ENCODE measurements around the gene OSBPL9. TPM values are rescaled to one million over a fixed set of nuclear protein-coding genes. Genes with fewer than 3 reads are reported as not detected.

OSBPL9 gene
- total RNA-seq, 2 experiments from 2014 or later: 40.0 to 42.7 TPM

DNA sequence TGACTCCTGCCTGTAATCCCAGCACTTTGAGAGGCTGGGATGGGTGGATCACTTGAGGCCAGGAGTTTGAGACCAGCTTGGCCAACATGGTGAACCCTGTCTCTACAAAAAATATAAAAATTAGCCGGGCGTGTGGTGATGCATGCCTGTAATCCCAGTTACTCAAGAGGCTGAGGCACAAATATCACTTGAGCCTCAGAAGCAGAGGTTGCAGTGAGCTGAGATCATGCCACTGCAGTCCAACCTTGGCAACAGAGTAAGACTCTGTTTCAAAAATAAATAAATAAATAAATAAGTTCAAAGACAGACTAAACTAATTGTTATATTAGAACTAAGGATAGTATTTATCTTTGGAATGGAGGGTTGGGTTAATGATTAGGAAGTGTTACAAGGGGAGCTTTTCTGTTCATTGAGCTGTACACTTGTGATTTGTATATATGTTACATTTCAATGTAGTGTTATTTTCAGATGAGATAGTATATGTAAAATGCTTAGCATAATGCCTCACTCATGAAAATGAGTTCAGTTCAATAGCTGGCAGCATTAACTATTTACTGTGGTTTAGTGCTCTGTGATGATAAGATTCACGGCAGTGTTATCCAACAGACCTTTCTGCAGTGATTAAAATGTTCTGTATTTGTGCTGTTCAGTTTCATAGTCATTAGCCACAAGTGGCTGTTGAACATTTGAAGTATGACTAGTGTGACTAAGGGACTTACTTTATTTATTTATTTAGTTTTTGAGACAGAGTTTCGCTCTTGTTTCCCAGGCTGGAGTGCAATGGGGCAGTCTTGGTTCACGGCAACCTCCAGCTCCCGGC is 47.7 kb downstream of the OSBPL9 start:
- H3K27ac Mint-ChIP-seq: no peak overlapping the region
- POLR2A ChIA-PET: no interaction called here
- no peak for DNase-seq
- no peaks in the 10 kb centered on the region for H3K4me1 Mint-ChIP-seq
- H3K36me3 Mint-ChIP-seq (ENCODE audit: low read depth): no peaks in the 10 kb centered on the region
- CTCF ChIA-PET: no interaction called here
- H3K27me3 Mint-ChIP-seq: no peaks in the 10 kb centered on the region
- no peaks in the 10 kb centered on the region for H3K9me3 Mint-ChIP-seq
- no peak overlapping the region for H3K4me3 Mint-ChIP-seq

DNA sequence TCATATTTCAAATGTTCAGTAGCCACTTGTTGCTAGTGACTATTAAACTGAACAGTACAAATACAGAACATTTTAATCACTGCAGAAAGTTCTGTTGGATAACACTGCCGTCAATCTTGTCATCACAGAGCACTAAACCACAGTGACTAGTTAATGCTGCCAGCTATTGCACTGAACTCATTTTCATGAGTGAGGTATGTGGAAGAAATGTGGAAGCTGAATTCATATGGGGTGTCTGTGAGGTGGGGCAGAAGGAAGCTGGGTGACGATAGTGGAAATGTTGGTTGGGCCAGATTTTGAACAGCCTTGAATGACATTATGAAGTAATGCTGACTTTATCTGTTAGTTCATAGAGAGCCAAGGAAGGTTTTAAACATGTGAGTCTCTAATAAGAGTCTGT is 49.6 kb downstream of the OSBPL9 start:
- Mint-ChIP-seq H3K9me3 (no peaks in the 10 kb centered on the region), H3K4me3 (no peak overlapping the region), H3K27me3 (no peaks in the 10 kb centered on the region), H3K36me3 (ENCODE audit: low read depth) (no peaks in the 10 kb centered on the region), H3K27ac (no peak overlapping the region), H3K4me1 (no peaks in the 10 kb centered on the region)
- ChIA-PET CTCF (interaction anchor here (1.5 kb wide), 1 partner anchor 10 kb away, joined by 3 read pairs; no protein-coding TSS in a partner anchor), POLR2A (no interaction called here)
- DNase-seq: no peak

- Mint-ChIP-seq H3K9me3 (no peaks in the 10 kb centered on the region), H3K27me3 (no peaks in the 10 kb centered on the region), H3K4me1 (no peaks in the 10 kb centered on the region), H3K4me3 (no peak overlapping the region), H3K36me3 (ENCODE audit: low read depth) (no peaks in the 10 kb centered on the region), H3K27ac (no peak overlapping the region)
- ChIA-PET POLR2A (no interaction called here), CTCF (no interaction called here)
- DNase-seq: no peak
Measured at GRCh38 chr1:51667561-51667960, 50.7 kb downstream of the OSBPL9 start.

DNA sequence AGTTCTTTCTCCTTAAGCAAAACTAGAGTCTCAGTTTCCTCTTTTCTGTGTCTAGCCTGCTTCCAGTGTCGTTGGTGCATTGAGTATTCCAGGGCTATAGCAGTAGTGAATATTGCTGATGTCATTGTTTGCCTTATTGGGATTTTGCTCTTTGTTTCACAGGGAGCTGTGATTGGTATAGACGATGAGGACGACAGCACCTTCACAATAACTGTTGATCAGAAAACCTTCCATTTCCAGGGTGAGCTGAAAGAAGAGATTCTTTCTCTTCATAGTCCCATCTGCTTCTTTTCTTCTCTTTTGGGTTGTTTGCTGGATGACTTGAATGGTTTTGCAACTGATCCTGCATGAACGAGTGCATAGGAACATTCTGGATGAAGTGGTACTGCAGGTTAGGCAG is 52.4 kb downstream of the OSBPL9 start:
- ChIA-PET POLR2A (no interaction called here), CTCF (no interaction called here)
- no peak overlapping the region for H3K27ac Mint-ChIP-seq
- H3K27me3 Mint-ChIP-seq: no peaks in the 10 kb centered on the region
- no peak for DNase-seq
- no peaks in the 10 kb centered on the region for H3K4me1 Mint-ChIP-seq
- H3K4me3 Mint-ChIP-seq: no peak overlapping the region
- H3K9me3 Mint-ChIP-seq: no peaks in the 10 kb centered on the region
- no peaks in the 10 kb centered on the region for H3K36me3 Mint-ChIP-seq (ENCODE audit: low read depth)

DNA sequence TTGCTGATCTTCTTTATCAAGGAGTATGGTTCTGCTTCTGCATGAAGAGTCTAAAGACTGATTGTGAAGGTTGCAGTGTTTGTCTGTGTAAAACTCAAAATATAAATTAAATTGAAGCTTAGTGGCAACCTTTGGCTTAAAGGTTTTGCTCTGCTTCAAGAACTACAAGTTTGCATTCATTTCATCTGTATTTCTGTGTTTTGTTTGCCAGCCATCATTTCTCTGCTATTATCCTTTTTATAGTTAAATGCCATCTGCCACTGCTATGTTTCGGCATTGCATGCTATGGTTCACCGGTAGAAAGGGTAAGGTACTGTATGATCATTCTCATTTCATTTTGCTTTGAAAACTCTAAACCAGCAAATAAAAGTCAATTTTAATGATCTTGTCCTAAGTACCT is 52.9 kb downstream of the OSBPL9 start:
- Mint-ChIP-seq H3K9me3 (no peaks in the 10 kb centered on the region), H3K27me3 (no peaks in the 10 kb centered on the region), H3K27ac (no peak overlapping the region), H3K4me3 (no peak overlapping the region), H3K4me1 (no peaks in the 10 kb centered on the region), H3K36me3 (ENCODE audit: low read depth) (no peaks in the 10 kb centered on the region)
- ChIA-PET CTCF (no interaction called here), POLR2A (no interaction called here)
- DNase-seq: no peak

GRCh38 chr1:51671527-51672325 is 54.8 kb downstream of the OSBPL9 start:
- CTCF ChIA-PET: interaction anchor here (1.8 kb wide), 1 partner anchor 97 kb away, joined by 3 read pairs; no protein-coding TSS in a partner anchor

DNA sequence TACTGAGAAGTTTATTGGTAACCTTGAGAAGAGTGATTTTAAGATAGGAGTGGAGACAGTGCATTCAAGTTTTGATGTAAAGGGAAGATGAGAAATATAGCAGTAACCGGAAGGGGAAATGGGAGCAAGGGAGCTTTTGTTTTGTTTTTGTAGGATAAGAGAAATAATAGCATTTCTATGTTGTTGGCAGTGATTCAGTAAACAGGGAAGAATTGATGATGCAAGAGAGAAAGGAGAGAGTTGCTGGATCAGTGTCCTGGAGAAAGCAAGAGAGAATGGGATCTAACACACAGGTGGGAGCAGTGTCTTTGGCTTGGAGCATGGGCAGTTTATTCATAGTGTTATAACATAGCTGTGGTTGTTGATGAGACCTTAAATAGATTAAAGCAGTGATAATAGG is 56.4 kb downstream of the OSBPL9 start:
- Mint-ChIP-seq H3K4me1 (no peaks in the 10 kb centered on the region), H3K9me3 (no peaks in the 10 kb centered on the region), H3K27me3 (no peaks in the 10 kb centered on the region), H3K27ac (no peak overlapping the region), H3K4me3 (no peak overlapping the region), H3K36me3 (ENCODE audit: low read depth) (no peaks in the 10 kb centered on the region)
- ChIA-PET POLR2A (no interaction called here), CTCF (no interaction called here)
- DNase-seq: no peak

More at GRCh38 chr1:51671527-51672325, 54.8 kb downstream of the OSBPL9 start:
- no peaks in the 10 kb centered on the region for H3K27me3 Mint-ChIP-seq
- H3K36me3 Mint-ChIP-seq (ENCODE audit: low read depth): no peaks in the 10 kb centered on the region
- H3K4me3 Mint-ChIP-seq: no peak overlapping the region
- no peak for DNase-seq
- POLR2A ChIA-PET: interaction anchor here (0.6 to 0.8 kb wide), 2 partner anchors 49 to 333 kb away, joined by 3 read pairs; no protein-coding TSS in a partner anchor
- no peaks in the 10 kb centered on the region for H3K9me3 Mint-ChIP-seq
- no peaks in the 10 kb centered on the region for H3K4me1 Mint-ChIP-seq
- H3K27ac Mint-ChIP-seq: no peak overlapping the region

- Mint-ChIP-seq H3K4me1 (peaks cover 5% of the 10 kb centered on the region), H3K27ac (no peak overlapping the region), H3K36me3 (ENCODE audit: low read depth) (no peaks in the 10 kb centered on the region), H3K4me3 (no peak overlapping the region), H3K9me3 (no peaks in the 10 kb centered on the region), H3K27me3 (no peaks in the 10 kb centered on the region)
- CTCF ChIA-PET: interaction anchor here (0.6 kb wide), 1 partner anchor 925 kb away, joined by 3 read pairs; no protein-coding TSS in a partner anchor
- POLR2A ChIA-PET: no interaction called here
- DNase-seq: no peak
Measured at GRCh38 chr1:51675177-51675780, 58.4 kb downstream of the OSBPL9 start.

- peaks cover 5% of the 10 kb centered on the region for H3K4me1 Mint-ChIP-seq
- H3K27ac Mint-ChIP-seq: no peak overlapping the region
- ChIA-PET POLR2A (no interaction called here), CTCF (no interaction called here)
- no peak overlapping the region for H3K4me3 Mint-ChIP-seq
- no peak for DNase-seq
- no peaks in the 10 kb centered on the region for H3K27me3 Mint-ChIP-seq
- H3K36me3 Mint-ChIP-seq (ENCODE audit: low read depth): no peaks in the 10 kb centered on the region
- no peaks in the 10 kb centered on the region for H3K9me3 Mint-ChIP-seq
Measured at GRCh38 chr1:51679435-51679834, 62.5 kb downstream of the OSBPL9 start.

GRCh38 chr1:51684776-51685175 is 67.9 kb downstream of the OSBPL9 start:
- H3K4me3 Mint-ChIP-seq: no peak overlapping the region
- ChIA-PET CTCF (no interaction called here), POLR2A (no interaction called here)
- H3K36me3 Mint-ChIP-seq (ENCODE audit: low read depth): no peaks in the 10 kb centered on the region
- H3K27me3 Mint-ChIP-seq: no peaks in the 10 kb centered on the region
- peaks cover 2% of the 10 kb centered on the region for H3K4me1 Mint-ChIP-seq
- no peaks in the 10 kb centered on the region for H3K9me3 Mint-ChIP-seq
- H3K27ac Mint-ChIP-seq: no peak overlapping the region
- no peak for DNase-seq

DNA sequence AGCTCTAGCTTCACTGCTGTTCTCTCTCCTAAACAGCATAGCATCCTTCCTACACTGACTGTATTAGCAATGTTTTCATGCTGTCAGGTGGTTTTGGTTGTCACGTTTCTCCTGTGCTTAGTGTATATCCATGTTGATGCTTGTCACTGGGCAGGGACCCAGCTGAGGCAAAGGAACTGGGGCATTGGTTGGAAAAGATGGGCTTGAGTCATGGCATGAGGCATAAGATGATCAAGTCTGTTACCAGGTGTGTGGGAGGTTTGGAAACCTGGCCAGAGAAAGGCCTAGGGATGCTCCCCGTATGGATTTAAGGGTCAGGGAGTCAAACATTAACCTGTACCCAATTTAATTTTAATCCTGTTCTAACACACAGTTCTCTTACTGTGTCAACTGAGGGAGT is 69.6 kb downstream of the OSBPL9 start:
- Mint-ChIP-seq H3K27me3 (no peaks in the 10 kb centered on the region), H3K9me3 (no peaks in the 10 kb centered on the region), H3K27ac (no peak overlapping the region), H3K4me1 (peaks cover 2% of the 10 kb centered on the region), H3K4me3 (no peak overlapping the region), H3K36me3 (ENCODE audit: low read depth) (no peaks in the 10 kb centered on the region)
- ChIA-PET CTCF (no interaction called here), POLR2A (no interaction called here)
- no peak for DNase-seq

DNA sequence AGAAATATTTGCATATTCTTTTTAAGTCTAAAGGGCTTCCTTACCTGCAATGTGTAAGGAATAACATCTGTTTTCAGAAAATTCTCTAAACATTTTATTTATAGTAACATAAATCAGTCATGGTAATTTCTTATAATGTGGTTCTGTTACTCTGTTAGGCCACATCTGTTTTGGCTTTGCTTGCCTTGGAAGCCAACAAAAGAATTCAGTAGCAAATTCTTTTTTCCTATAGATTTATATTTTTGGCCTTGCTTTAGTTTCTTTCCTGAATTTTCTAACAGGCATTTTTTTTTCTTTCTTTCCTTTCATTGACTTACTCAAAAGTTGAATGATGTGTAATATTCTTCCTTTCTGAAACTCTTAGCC is 72.2 kb downstream of the OSBPL9 start:
- Mint-ChIP-seq H3K9me3 (no peaks in the 10 kb centered on the region), H3K4me3 (no peak overlapping the region), H3K27ac (no peak overlapping the region), H3K36me3 (ENCODE audit: low read depth) (no peaks in the 10 kb centered on the region), H3K4me1 (peaks cover 2% of the 10 kb centered on the region), H3K27me3 (no peaks in the 10 kb centered on the region)
- CTCF ChIA-PET: no interaction called here
- POLR2A ChIA-PET: no interaction called here
- DNase-seq: no peak

GRCh38 chr1:51689643-51690042 is 72.8 kb downstream of the OSBPL9 start:
- H3K36me3 Mint-ChIP-seq (ENCODE audit: low read depth): no peaks in the 10 kb centered on the region
- no peaks in the 10 kb centered on the region for H3K27me3 Mint-ChIP-seq
- ChIA-PET CTCF (no interaction called here), POLR2A (no interaction called here)
- H3K27ac Mint-ChIP-seq: no peak overlapping the region
- no peak overlapping the region for H3K4me3 Mint-ChIP-seq
- no peaks in the 10 kb centered on the region for H3K9me3 Mint-ChIP-seq
- peaks cover 2% of the 10 kb centered on the region for H3K4me1 Mint-ChIP-seq
- DNase-seq: no peak
